Sigmoid colon (tissue), 7 donors: ENCODE results near the gene STRN. TPM values are rescaled to one million over a fixed set of nuclear protein-coding genes. Genes with fewer than 3 reads are reported as not detected.

Experiments
- DNase-seq: peaks from one replicate; pipeline ENCODE4 v3.0.0-alpha.2; 2019
- H3K27ac ChIP-seq, 4 donors: fragments of 200-600 bp; sonication (generic); one replicate each; pipeline ENCODE4 v1.5.1; 2016 to 2019; ENCODE audit warnings: mild to moderate bottlenecking in 1 of 4
- H3K27me3 ChIP-seq, 3 donors: fragments of 200-600 bp; sonication (generic); one replicate each; pipeline ENCODE4 v1.5.1; 2019; ENCODE audit warnings: mild to moderate bottlenecking in 1 of 3
- H3K36me3 ChIP-seq, 4 donors: fragments of 200-600 bp; sonication (generic); one replicate each; pipeline ENCODE4 v1.5.1; 2016 to 2019
- H3K4me1 ChIP-seq, 4 donors: fragments of 200-600 bp; sonication (generic); one replicate each; pipeline ENCODE4 v1.5.1; 2017 to 2019
- H3K4me3 ChIP-seq, 4 donors: fragments of 200-600 bp; sonication (generic); one replicate each; pipeline ENCODE4 v1.5.1; 2017 to 2019; ENCODE audit warnings: mild to moderate bottlenecking in 2 of 4, moderate library complexity in 1 of 4
- H3K9me3 ChIP-seq, 4 donors: fragments of 200-600 bp in 3 of 4; sonication (generic) in 3 of 4; one replicate each; pipeline versions ENCODE4 v1.5.1 to v1.6.1; 2013 to 2019
- EP300 ChIP-seq, 4 donors: sonication (generic); formaldehyde crosslinking; IDR thresholded peaks; one replicate each; pipeline ENCODE4 v1.6.1; 2017; ENCODE audit warnings: antibody characterized with exemption in 4 of 4
- POLR2A ChIP-seq, 2 donors: fragments of 450-650 bp; IDR thresholded peaks; one replicate each; pipeline ENCODE4 v1.6.1; 2016; ENCODE audit warnings: antibody characterized with exemption in 2 of 2, mild to moderate bottlenecking in 2 of 2, moderate library complexity in 2 of 2
- POLR2AphosphoS5 ChIP-seq, 4 donors: sonication (generic); formaldehyde crosslinking; IDR thresholded peaks; one replicate each; pipeline ENCODE4 v1.6.1; 2017; ENCODE audit warnings: antibody characterized with exemption in 4 of 4
- WGBS, 2 donors: extraction: QIAGEN DNeasy Blood & Tissue Kit; methylation state at CpG; one replicate each; pipeline ENCODE4 v1.1.7; 2013; 5-methylcytosine and 5-hydroxymethylcytosine counted together
- intact Hi-C: fragments of 100-400 bp; cut with DNase I; formaldehyde crosslinking; loops from one replicate; pipeline ENCODE4 v1.15.1; 2023
- polyA plus RNA-seq, 3 donors: library from polyadenylated mRNA; stranded (reverse); fragments of 200-250 nt; gene quantifications; one replicate each; pipeline ENCODE4 v1.2.3, GENCODE V29; 2013
- total RNA-seq, 4 donors: library from RNA; depleted of rRNA; stranded (reverse); fragments of >200 nt; gene quantifications; one replicate each; pipeline ENCODE4 v1.1.0, GENCODE V29; 2016
- TF ChIP-seq, protein P1 (sequence below), 4 experiments: fragments of 450-650 bp in 3 of 4; fragments of 200-600 bp in 1 of 4; IDR thresholded peaks; one replicate each; pipeline ENCODE4 v1.5.1; 2016 to 2019; ENCODE audit warnings: antibody characterized with exemption in 4 of 4, mild to moderate bottlenecking in 3 of 4, moderate library complexity in 2 of 4
- donor health status: healthy with polysubstance abuse.
- donor health status: Bipolar disorder and iron deficiency.
- donor health status: healthy.

Gene STRN
- total and polyA plus RNA-seq, 7 donors: 7.8 to 20.9 (median 14.9) TPM

DNA sequence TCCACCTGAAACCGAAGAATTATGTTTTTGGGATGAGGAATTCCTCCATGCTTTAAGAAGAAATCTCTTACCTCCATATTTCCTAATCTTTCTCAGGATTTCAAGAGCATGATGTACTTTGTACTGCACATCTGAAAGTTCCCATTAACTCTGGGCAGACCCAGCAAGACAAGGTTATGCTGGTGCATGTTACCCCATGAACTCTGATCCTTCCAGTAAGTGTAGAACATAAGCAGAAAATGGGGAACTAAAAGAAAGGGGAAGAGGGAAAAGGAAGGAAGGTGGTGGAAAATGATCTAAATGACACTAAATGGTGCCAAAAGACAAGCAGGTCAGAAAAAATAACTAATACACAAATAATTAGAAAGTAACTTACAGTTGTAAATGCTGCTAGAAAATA, 50.7 kb downstream of the STRN start:
- intact Hi-C loops: no loop called here

DNA sequence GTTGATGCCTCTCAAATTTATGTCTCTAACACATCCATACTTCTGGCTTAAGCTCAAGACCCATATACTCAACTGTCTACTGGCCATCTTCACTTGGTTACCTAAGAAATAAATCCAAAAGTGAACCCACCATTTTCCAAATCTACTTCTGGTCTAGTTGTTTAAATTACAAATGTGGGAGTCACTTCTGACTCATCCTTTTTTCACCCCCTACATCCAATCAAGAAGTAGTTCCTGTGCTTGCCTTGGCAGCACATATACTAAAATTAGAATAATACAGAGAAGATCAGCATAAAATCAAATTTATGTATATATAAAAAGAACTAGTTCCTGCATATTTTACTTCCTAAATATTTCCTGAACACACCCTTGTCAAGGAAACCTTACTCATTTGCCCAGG, 53.6 kb downstream of the STRN start:
- Histone ChIP-seq H3K27me3 (no peaks in the 10 kb centered on the region), H3K4me1 (no peaks in the 10 kb centered on the region), H3K9me3 (no peaks in the 10 kb centered on the region), H3K4me3 (no peak overlapping the region), H3K36me3 (peaks cover 0 to 7% (median 0%) of the 10 kb centered on the region in 4 donors), H3K27ac (no peak overlapping the region)
- no peak for DNase-seq
- TF ChIP-seq EP300 (IDR thresholded peaks at IDR 0.05): no peak
- TF ChIP-seq, protein P1, sequence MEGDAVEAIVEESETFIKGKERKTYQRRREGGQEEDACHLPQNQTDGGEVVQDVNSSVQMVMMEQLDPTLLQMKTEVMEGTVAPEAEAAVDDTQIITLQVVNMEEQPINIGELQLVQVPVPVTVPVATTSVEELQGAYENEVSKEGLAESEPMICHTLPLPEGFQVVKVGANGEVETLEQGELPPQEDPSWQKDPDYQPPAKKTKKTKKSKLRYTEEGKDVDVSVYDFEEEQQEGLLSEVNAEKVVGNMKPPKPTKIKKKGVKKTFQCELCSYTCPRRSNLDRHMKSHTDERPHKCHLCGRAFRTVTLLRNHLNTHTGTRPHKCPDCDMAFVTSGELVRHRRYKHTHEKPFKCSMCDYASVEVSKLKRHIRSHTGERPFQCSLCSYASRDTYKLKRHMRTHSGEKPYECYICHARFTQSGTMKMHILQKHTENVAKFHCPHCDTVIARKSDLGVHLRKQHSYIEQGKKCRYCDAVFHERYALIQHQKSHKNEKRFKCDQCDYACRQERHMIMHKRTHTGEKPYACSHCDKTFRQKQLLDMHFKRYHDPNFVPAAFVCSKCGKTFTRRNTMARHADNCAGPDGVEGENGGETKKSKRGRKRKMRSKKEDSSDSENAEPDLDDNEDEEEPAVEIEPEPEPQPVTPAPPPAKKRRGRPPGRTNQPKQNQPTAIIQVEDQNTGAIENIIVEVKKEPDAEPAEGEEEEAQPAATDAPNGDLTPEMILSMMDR (IDR thresholded peaks at IDR 0.05): no peak
- no peak for TF ChIP-seq POLR2A (IDR thresholded peaks at IDR 0.05)
- no peak for TF ChIP-seq POLR2AphosphoS5 (IDR thresholded peaks at IDR 0.05)
- intact Hi-C loops: no loop called here

More for the DNA sequence above, 50.7 kb downstream of the STRN start:
- Histone ChIP-seq H3K4me1 (no peaks in the 10 kb centered on the region), H3K4me3 (no peak overlapping the region), H3K36me3 (peaks cover 0 to 7% (median 0%) of the 10 kb centered on the region in 4 donors), H3K27ac (no peak overlapping the region), H3K27me3 (no peaks in the 10 kb centered on the region), H3K9me3 (no peaks in the 10 kb centered on the region)
- 88 to 96% methylated on average over 1 of the region's 1 CpG for WGBS, 2 donors
- no peak for DNase-seq
- TF ChIP-seq POLR2A (IDR thresholded peaks at IDR 0.05) (no peak), EP300 (IDR thresholded peaks at IDR 0.05) (no peak), POLR2AphosphoS5 (IDR thresholded peaks at IDR 0.05) (no peak)
- TF ChIP-seq, protein P1 (IDR thresholded peaks at IDR 0.05): no peak

DNA sequence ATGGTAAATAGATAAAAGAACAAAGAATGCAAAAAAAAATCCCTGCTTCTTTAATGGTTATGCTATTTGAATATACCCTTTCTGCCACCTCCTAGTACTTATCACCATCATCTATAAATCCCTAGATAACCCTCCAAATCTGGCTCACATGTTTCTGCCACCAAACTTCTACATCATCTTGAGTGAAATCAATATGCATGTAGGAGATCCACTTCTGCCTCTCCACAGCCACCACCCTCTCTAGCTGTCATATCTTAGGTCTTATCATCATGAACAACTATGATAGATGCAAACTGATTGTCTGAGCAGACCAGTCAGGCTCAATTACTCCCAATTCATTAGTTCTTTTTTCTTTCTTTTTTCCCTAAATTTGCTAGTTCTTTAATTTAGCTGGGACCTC, 55.3 kb downstream of the STRN start:
- Histone ChIP-seq H3K9me3 (no peaks in the 10 kb centered on the region), H3K27ac (no peak overlapping the region), H3K36me3 (peaks cover 0 to 7% (median 0%) of the 10 kb centered on the region in 4 donors), H3K4me1 (no peaks in the 10 kb centered on the region), H3K27me3 (no peaks in the 10 kb centered on the region), H3K4me3 (no peak overlapping the region)
- intact Hi-C loops: no loop called here
- TF ChIP-seq, protein P1 (IDR thresholded peaks at IDR 0.05): no peak
- TF ChIP-seq POLR2A (IDR thresholded peaks at IDR 0.05) (no peak), EP300 (IDR thresholded peaks at IDR 0.05) (no peak), POLR2AphosphoS5 (IDR thresholded peaks at IDR 0.05) (no peak)
- no peak for DNase-seq

DNA sequence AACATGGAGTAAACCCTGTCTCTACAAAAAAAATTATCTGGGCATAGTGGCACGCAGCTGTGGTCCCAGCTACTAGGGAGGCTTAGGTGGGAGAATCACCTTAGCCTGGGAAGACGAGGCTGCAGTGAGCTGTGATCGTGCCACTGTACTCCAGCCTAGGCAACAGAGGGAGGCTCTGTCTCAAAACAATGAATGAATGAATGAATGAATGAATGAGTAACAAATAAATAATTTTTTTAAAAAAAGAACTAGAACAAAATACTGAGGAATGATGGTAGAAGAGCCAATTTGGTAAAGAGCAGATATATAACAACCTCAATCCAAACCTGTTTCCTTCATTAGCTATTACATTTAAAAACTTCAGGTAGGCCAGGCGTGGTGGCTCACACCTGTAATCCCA, 60.1 kb downstream of the STRN start:
- H3K4me3 ChIP-seq: no peak overlapping the region
- intact Hi-C loops: no loop called here
- peaks cover 0 to 7% (median 2%) of the 10 kb centered on the region in 4 donors for H3K4me1 ChIP-seq
- H3K27me3 ChIP-seq: no peaks in the 10 kb centered on the region
- no peak overlapping the region for H3K27ac ChIP-seq
- H3K9me3 ChIP-seq: no peaks in the 10 kb centered on the region
- H3K36me3 ChIP-seq: peaks cover 0 to 11% (median 2%) of the 10 kb centered on the region in 4 donors
- TF ChIP-seq, protein P1 (IDR thresholded peaks at IDR 0.05): no peak
- TF ChIP-seq EP300 (IDR thresholded peaks at IDR 0.05): no peak
- no peak for TF ChIP-seq POLR2AphosphoS5 (IDR thresholded peaks at IDR 0.05)
- no peak for TF ChIP-seq POLR2A (IDR thresholded peaks at IDR 0.05)
- 97 to 99% methylated on average over 4 of the region's 4 CpGs for WGBS, 2 donors
- no peak for DNase-seq

DNA sequence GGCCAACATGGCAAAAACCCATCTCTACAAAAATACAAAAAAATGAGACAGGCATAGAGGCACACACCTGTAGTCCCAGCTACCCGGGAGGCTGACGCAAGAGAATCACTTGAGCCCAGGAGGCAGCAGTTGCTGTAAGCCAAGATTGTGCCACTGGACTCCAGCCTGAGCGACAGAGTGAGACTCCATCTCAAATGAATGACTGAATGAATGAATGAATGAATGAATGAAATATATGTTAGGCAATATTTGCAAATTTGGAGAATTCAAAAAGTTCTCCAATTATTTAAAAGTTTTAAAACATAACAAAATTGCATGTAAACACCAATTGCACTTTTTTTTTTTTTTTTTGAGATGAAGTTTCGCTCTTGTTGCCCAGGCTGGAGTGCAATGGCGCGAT, 61.7 kb downstream of the STRN start:
- no peaks in the 10 kb centered on the region for H3K27me3 ChIP-seq
- no peak for DNase-seq
- H3K4me1 ChIP-seq: peaks cover 0 to 7% (median 2%) of the 10 kb centered on the region in 4 donors
- peaks cover 0 to 11% (median 2%) of the 10 kb centered on the region in 4 donors for H3K36me3 ChIP-seq
- H3K9me3 ChIP-seq: no peaks in the 10 kb centered on the region
- no peak overlapping the region for H3K27ac ChIP-seq
- TF ChIP-seq POLR2AphosphoS5 (IDR thresholded peaks at IDR 0.05): no peak
- TF ChIP-seq, protein P1 (IDR thresholded peaks at IDR 0.05): no peak
- TF ChIP-seq EP300 (IDR thresholded peaks at IDR 0.05): no peak
- TF ChIP-seq POLR2A (IDR thresholded peaks at IDR 0.05): no peak
- WGBS, 2 donors: 90 to 95% methylated on average over 6 of the region's 6 CpGs
- no peak overlapping the region for H3K4me3 ChIP-seq
- intact Hi-C loops: no loop called here
